KOPT-K1 (cell line): ENCODE measurements around the gene ZBTB45.

Source experiments
- H3K27ac ChIP-seq: fragments of 200-600 bp; sonication (generic); 2 replicates; pipeline ENCODE4 v1.5.1; 2016; ENCODE audit warnings: antibody characterized with exemption, mild to moderate bottlenecking, low read depth, low read length; ENCODE audit not compliant: poor library complexity, severe bottlenecking
- H3K36me3 ChIP-seq: fragments of 200-600 bp; sonication (generic); 2 replicates; pipeline ENCODE4 v1.5.1; 2017; ENCODE audit warnings: antibody characterized with exemption, mild to moderate bottlenecking, low read length, moderate library complexity; ENCODE audit not compliant: insufficient read depth
- H3K9me3 ChIP-seq: fragments of 200-600 bp; sonication (generic); 2 replicates; pipeline ENCODE4 v1.5.1; 2017; ENCODE audit warnings: antibody characterized with exemption, low read length, mild to moderate bottlenecking; ENCODE audit not compliant: insufficient read depth, poor library complexity, severe bottlenecking

The ZBTB45 gene

GRCh38 chr19:58557221-58558065 is 37.8 kb upstream of the ZBTB45 start:
- peak overlapping the region; percentile 96 for H3K27ac ChIP-seq
- peaks cover 42% of the 10 kb centered on the region for H3K36me3 ChIP-seq
- no peaks in the 10 kb centered on the region for H3K9me3 ChIP-seq

GRCh38 chr19:58556622-58557220 is 37.1 kb upstream of the ZBTB45 start:
- Histone ChIP-seq H3K9me3 (no peaks in the 10 kb centered on the region), H3K36me3 (peaks cover 43% of the 10 kb centered on the region), H3K27ac (peak overlapping the region; percentile 96)

GRCh38 chr19:58555920-58556621 is 36.5 kb upstream of the ZBTB45 start:
- Histone ChIP-seq H3K9me3 (no peaks in the 10 kb centered on the region), H3K36me3 (peaks cover 47% of the 10 kb centered on the region), H3K27ac (no peak overlapping the region)

GRCh38 chr19:58555369-58555885 is 35.8 kb upstream of the ZBTB45 start:
- H3K9me3 ChIP-seq, result no peaks in the 10 kb centered on the region
- H3K27ac ChIP-seq, result peak overlapping the region; percentile 87
- peaks cover 54% of the 10 kb centered on the region for H3K36me3 ChIP-seq

- Histone ChIP-seq H3K27ac (peak within 1 kb of the TSS; percentile 87), H3K9me3 (no peaks in the 10 kb centered on the region), H3K36me3 (peaks cover 61% of the 10 kb centered on the region)
These were observed 35.1 kb upstream of the ZBTB45 start, which contains the start of gene CHMP2A for GRCh38 chr19:58554494-58555368. Gene CHMP2A (minus strand): TSS chr19:58555105. CDS start chr19:58554212, 893 bp downstream.

- Histone ChIP-seq H3K36me3 (peaks cover 69% of the 10 kb centered on the region), H3K27ac (peak overlapping the region; percentile 87), H3K9me3 (no peaks in the 10 kb centered on the region)
These were observed 34.3 kb upstream of the ZBTB45 start for GRCh38 chr19:58553799-58554493.

GRCh38 chr19:58552655-58553054 is 33.0 kb upstream of the ZBTB45 start:
- H3K36me3 ChIP-seq, result peaks cover 81% of the 10 kb centered on the region
- H3K27ac ChIP-seq, result no peak overlapping the region
- no peaks in the 10 kb centered on the region for H3K9me3 ChIP-seq

GRCh38 chr19:58551577-58552471 is 32.2 kb upstream of the ZBTB45 start:
- Histone ChIP-seq H3K9me3 (no peaks in the 10 kb centered on the region), H3K36me3 (peaks cover 85% of the 10 kb centered on the region), H3K27ac (no peak overlapping the region)

- peaks cover 85% of the 10 kb centered on the region for H3K36me3 ChIP-seq
- no peak overlapping the region for H3K27ac ChIP-seq
These were observed 31.5 kb upstream of the ZBTB45 start for GRCh38 chr19:58551123-58551497.

GRCh38 chr19:58550362-58551122 is 30.9 kb upstream of the ZBTB45 start:
- peaks cover 85% of the 10 kb centered on the region for H3K36me3 ChIP-seq
- H3K27ac ChIP-seq, result no peak overlapping the region
- H3K9me3 ChIP-seq, result no peaks in the 10 kb centered on the region

More at GRCh38 chr19:58551123-58551497, 31.5 kb upstream of the ZBTB45 start:
- no peaks in the 10 kb centered on the region for H3K9me3 ChIP-seq

- H3K36me3 ChIP-seq, result peaks cover 89% of the 10 kb centered on the region
- no peaks in the 10 kb centered on the region for H3K9me3 ChIP-seq
- H3K27ac ChIP-seq, result no peak overlapping the region
These were observed 30.2 kb upstream of the ZBTB45 start for GRCh38 chr19:58549664-58550361.
